Activated CD4-positive, alpha-beta T cell treated with anti-CD3 and anti-CD28 coated beads, Interleukin-2, Interleukin-4, amounts not matched to agents 100 ng/mL and 50 ng/mL, durations not matched to agents 16 hours and 8 hours (primary cell): Measurements from ENCODE around the gene ANKRD53.
A peak's percentile ranks its signal among the peaks of the same experiment; 100 is the strongest.
"Not testable (repeated sequence)": the region's sequence is repeated elsewhere in the genome, so short reads cannot be mapped to it uniquely, and the experiment has no call there.

Source experiments
- DNase-seq: peaks from one replicate; pipeline ENCODE4 v3.0.0-alpha.2; 2020; ENCODE audit warnings: low spot score

Gene ANKRD53

GRCh38 chr2:70991142-70991541 is 12.7 kb downstream of the ANKRD53 start:
- DNase-seq, result no peak

- DNase-seq, result no peak
These were observed 13.3 kb downstream of the ANKRD53 start for GRCh38 chr2:70991742-70992141.

GRCh38 chr2:70992945-70993853 is 14.8 kb downstream of the ANKRD53 start:
- DNase-seq, result no peak

- no peak for DNase-seq
These were observed 15.7 kb downstream of the ANKRD53 start for GRCh38 chr2:70994009-70994698.

GRCh38 chr2:70994699-70995425 is 16.4 kb downstream of the ANKRD53 start, which contains the start of gene TEX261:
Gene TEX261 (minus strand): TSS chr2:70994873. CDS start chr2:70994757, 116 bp downstream.
- peak; percentile 92 for DNase-seq

- peak; percentile 54 for DNase-seq
These were observed 16.9 kb downstream of the ANKRD53 start for GRCh38 chr2:70995426-70995729.

- not testable (repeated sequence) for DNase-seq
These were observed 20.5 kb downstream of the ANKRD53 start for GRCh38 chr2:70998885-70999284.

GRCh38 chr2:70999362-70999761 is 20.9 kb downstream of the ANKRD53 start:
- no peak for DNase-seq

GRCh38 chr2:70999931-71000330 is 21.5 kb downstream of the ANKRD53 start:
- DNase-seq, result not testable (repeated sequence)

- DNase-seq, result peak; percentile 87
These were observed 22.6 kb downstream of the ANKRD53 start for GRCh38 chr2:71000780-71001591.

- no peak for DNase-seq
These were observed 23.1 kb downstream of the ANKRD53 start for GRCh38 chr2:71001592-71001927.

GRCh38 chr2:71001981-71002570 is 23.6 kb downstream of the ANKRD53 start:
- no peak for DNase-seq

GRCh38 chr2:71003396-71003795 is 25.0 kb downstream of the ANKRD53 start:
- no peak for DNase-seq

- DNase-seq, result no peak
These were observed 25.7 kb downstream of the ANKRD53 start for GRCh38 chr2:71003966-71004755.

- DNase-seq, result no peak
These were observed 26.4 kb downstream of the ANKRD53 start for GRCh38 chr2:71004857-71005256.

- no peak for DNase-seq
These were observed 27.1 kb downstream of the ANKRD53 start for GRCh38 chr2:71005271-71006202.

- DNase-seq, result no peak
These were observed 27.9 kb downstream of the ANKRD53 start for GRCh38 chr2:71006323-71006722.

GRCh38 chr2:71006955-71007799 is 28.7 kb downstream of the ANKRD53 start:
- no peak for DNase-seq

- DNase-seq, result no peak
These were observed 29.9 kb downstream of the ANKRD53 start for GRCh38 chr2:71008342-71008741.
